HCT116 (cell line): ENCODE measurements around the gene GTPBP10. TPM values are rescaled to one million over a fixed set of nuclear protein-coding genes. Genes with fewer than 3 reads are reported as not detected.

ENCODE experiments used
- ATAC-seq: fragments of 200-7000 bp; cut with Tn5 transposase; 2 replicates; pipeline ENCODE4 v1.9.1; 2020; ENCODE audit warnings: mild to moderate bottlenecking, moderate library complexity
- BruUV-seq: library from RNA; stranded (reverse); fragments of 400-500 nt; replicated peaks from 2 replicates; lab custom pipeline; 2021; lab: Mats Ljungman, UMichigan
- CTCF ChIA-PET: fragments of 300-600 bp; sonication (Branson Sonifier 250); formaldehyde crosslinking; loops from one replicate; lab custom pipeline; 2021; ENCODE audit warnings: antibody characterized with exemption; lab: Charles Lee
- POLR2A ChIA-PET: fragments of 300-600, 350-600 bp; sonication (Branson Sonifier 250); formaldehyde crosslinking; loops from one replicate; lab custom pipeline; 2021; ENCODE audit warnings: antibody characterized with exemption; lab: Charles Lee
- RAD21 ChIA-PET, 2 experiments: fragments of 300-600 bp; sonication (Branson Sonifier 250); formaldehyde crosslinking; loops; one replicate each; lab custom pipeline; 2023; ENCODE audit warnings: low total read pairs in 2 of 2; ENCODE audit not compliant: uncharacterized antibody in 2 of 2, unreplicated experiment in 2 of 2, low non-redundant PET in 1 of 2; lab: Charles Lee
- DNase-seq: peaks from one replicate; pipeline ENCODE4 v3.0.0-alpha.2; 2010; ENCODE audit warnings: low read depth, low spot score
- H2AFZ ChIP-seq: fragments of 200-600 bp; shearing (Covaris generic), sonication (generic); 2 replicates; pipeline ENCODE4 v1.6.1; 2017; ENCODE audit warnings: low read depth, mixed run types, mixed read lengths, antibody characterized with exemption, low read length; ENCODE audit not compliant: poor library complexity, severe bottlenecking
- H3K27ac ChIP-seq: 2 replicates; pipeline ENCODE4 v1.5.1; 2012; ENCODE audit warnings: low read depth, low read length
- H3K27me3 ChIP-seq: fragments of 200-600 bp; sonication (generic); 2 replicates; pipeline ENCODE4 v1.6.1; 2016; ENCODE audit warnings: mixed run types, low read length, mixed read lengths; ENCODE audit not compliant: insufficient read depth
- H3K36me3 ChIP-seq, 2 experiments: fragments of 200-500 bp in 1 of 2; fragments of 200-600 bp in 1 of 2; sonication (Bioruptor generic) in 1 of 2; sonication (generic) in 1 of 2; 2 replicates each; pipeline versions ENCODE4 v1.5.1 to v1.6.1; 2014 to 2016; ENCODE audit warnings: low read length in 2 of 2, inconsistent platforms in 1 of 2, mixed read lengths in 1 of 2, mixed run types in 1 of 2; ENCODE audit not compliant: insufficient read depth in 2 of 2, control insufficient read depth in 1 of 2
- H3K4me1 ChIP-seq, 2 experiments: fragments of 200-600 bp in 1 of 2; sonication (generic) in 1 of 2; 2 replicates each; pipeline versions ENCODE4 v1.5.1 to v1.6.1; 2012 to 2017; ENCODE audit warnings: low read length in 2 of 2, inconsistent platforms in 1 of 2, mild to moderate bottlenecking in 1 of 2, mixed read lengths in 1 of 2, mixed run types in 1 of 2, moderate library complexity in 1 of 2; ENCODE audit not compliant: insufficient read depth in 2 of 2, control insufficient read depth in 1 of 2
- H3K4me2 ChIP-seq: fragments of 200-600 bp; sonication (generic); 2 replicates; pipeline ENCODE4 v1.6.1; 2017; ENCODE audit warnings: mixed run types, low read length, mixed read lengths
- H3K4me3 ChIP-seq, 2 experiments: fragments of 200-600 bp in 1 of 2; sonication (generic) in 1 of 2; replicated peaks in 1 of 2; 2 replicates each; pipeline ENCODE4 v1.5.1; 2011 to 2016; ENCODE audit warnings: low read length in 2 of 2, control low read depth in 1 of 2, low read depth in 1 of 2, mild to moderate bottlenecking in 1 of 2, mixed read lengths in 1 of 2, mixed run types in 1 of 2
- H3K79me2 ChIP-seq: fragments of 200-600 bp; sonication (generic); 2 replicates; pipeline ENCODE4 v1.6.1; 2017; ENCODE audit warnings: mild to moderate bottlenecking, mixed run types, low read length, moderate library complexity, mixed read lengths; ENCODE audit not compliant: insufficient read depth
- H3K9ac ChIP-seq: fragments of 200-600 bp; sonication (generic); 2 replicates; pipeline ENCODE4 v1.6.1; 2016; ENCODE audit warnings: low read length, mixed read lengths
- H3K9me2 ChIP-seq: fragments of 200-600 bp; sonication (generic), shearing (Covaris generic); 2 replicates; pipeline ENCODE4 v1.6.1; 2017; ENCODE audit warnings: mixed run types, mild to moderate bottlenecking, moderate library complexity; ENCODE audit not compliant: insufficient read depth
- H3K9me3 ChIP-seq, 2 experiments: fragments of 200-500 bp in 1 of 2; fragments of 200-600 bp in 1 of 2; sonication (Bioruptor generic) in 1 of 2; sonication (generic) in 1 of 2; 2 replicates each; pipeline ENCODE4 v1.6.1; 2014 to 2017; ENCODE audit warnings: low read length in 2 of 2, mixed read lengths in 2 of 2, inconsistent platforms in 1 of 2, low read depth in 1 of 2, mild to moderate bottlenecking in 1 of 2, mixed run types in 1 of 2, moderate library complexity in 1 of 2; ENCODE audit not compliant: control insufficient read depth in 1 of 2, insufficient read depth in 1 of 2
- H4K20me1 ChIP-seq: fragments of 200-600 bp; sonication (generic), shearing (Covaris generic); 2 replicates; pipeline ENCODE4 v1.6.1; 2017; ENCODE audit warnings: mixed run types, mild to moderate bottlenecking, moderate library complexity; ENCODE audit not compliant: insufficient read depth
- CBX3 ChIP-seq: IDR thresholded peaks from 2 replicates; pipeline ENCODE4 v1.6.1; 2012; ENCODE audit warnings: low read depth
- CEBPB ChIP-seq: IDR thresholded peaks from 2 replicates; pipeline ENCODE4 v1.6.1; 2012; ENCODE audit warnings: low read depth
- ELF1 ChIP-seq: IDR thresholded peaks from 2 replicates; pipeline ENCODE4 v1.6.1; 2012; ENCODE audit warnings: low read depth, borderline replicate concordance
- EZH2 ChIP-seq: fragments of 200-600 bp; sonication (generic); IDR thresholded peaks from 2 replicates; pipeline ENCODE4 v1.6.1; 2017; ENCODE audit warnings: antibody characterized with exemption, mixed run types
- FOSL1 ChIP-seq: IDR thresholded peaks from 2 replicates; pipeline ENCODE4 v1.6.1; 2012; ENCODE audit warnings: low read depth
- JUND ChIP-seq: IDR thresholded peaks from 2 replicates; pipeline ENCODE4 v1.6.1; 2012
- POLR2A ChIP-seq: IDR thresholded peaks from 2 replicates; pipeline ENCODE4 v1.7.0; 2011; ENCODE audit warnings: borderline replicate concordance; ENCODE audit not compliant: insufficient read depth, insufficient read length; ENCODE audit errors: extremely low read depth
- POLR2AphosphoS5 ChIP-seq: IDR thresholded peaks from 2 replicates; pipeline ENCODE4 v1.6.1; 2011; ENCODE audit warnings: mild to moderate bottlenecking, low read depth, low read length, moderate library complexity
- RAD21 ChIP-seq: IDR thresholded peaks from 2 replicates; pipeline ENCODE4 v1.6.1; 2012; ENCODE audit warnings: low read depth, mild to moderate bottlenecking
- SIN3A ChIP-seq: IDR thresholded peaks from 2 replicates; pipeline ENCODE4 v1.6.1; 2012; ENCODE audit warnings: low read depth
- SP1 ChIP-seq: IDR thresholded peaks from 2 replicates; pipeline ENCODE4 v1.6.1; 2012; ENCODE audit warnings: low read depth
- TCF7L2 ChIP-seq: IDR thresholded peaks from 2 replicates; pipeline ENCODE4 v1.7.0; 2011; ENCODE audit warnings: borderline replicate concordance, inconsistent platforms; ENCODE audit not compliant: insufficient read depth, insufficient read length; ENCODE audit errors: extremely low read depth
- ZFX ChIP-seq: fragments of 450-650 bp; IDR thresholded peaks from 2 replicates; pipeline ENCODE4 v1.6.1; 2017
- ZNF274 ChIP-seq: fragments of 200-500 bp; sonication (Bioruptor generic); IDR thresholded peaks from 2 replicates; pipeline ENCODE4 v1.6.1; 2014; ENCODE audit warnings: mild to moderate bottlenecking, low read depth, low read length, inconsistent platforms
- intact Hi-C: fragments of 100-400 bp; cut with micrococcal nuclease; formaldehyde crosslinking; loops from 2 replicates; pipeline ENCODE4 v1.10.0; 2022
- total RNA-seq: library from RNA; stranded (reverse); gene quantifications from one replicate; pipeline ENCODE4 v1.2.1, GENCODE V29; 2021; ENCODE audit not compliant: unreplicated experiment
- TF ChIP-seq, protein P1 (sequence below), 3 experiments: fragments of 200-600 bp in 1 of 3; sonication (generic) in 1 of 3; IDR thresholded peaks in 2 of 3; conservative IDR thresholded peaks in 1 of 3; 2 replicates each; pipeline ENCODE4 v1.5.1; 2012 to 2017; ENCODE audit warnings: low read depth in 2 of 3, low read length in 2 of 3, antibody characterized with exemption in 1 of 3, borderline replicate concordance in 1 of 3, control low read depth in 1 of 3, mild to moderate bottlenecking in 1 of 3, mixed read lengths in 1 of 3, mixed run types in 1 of 3, moderate library complexity in 1 of 3; ENCODE audit not compliant: insufficient read depth in 1 of 3
- TF ChIP-seq, protein P2 (sequence below): IDR thresholded peaks from 2 replicates; pipeline ENCODE4 v1.6.1; 2012
- TF ChIP-seq, protein P3 (sequence below): IDR thresholded peaks from 2 replicates; pipeline ENCODE4 v1.6.1; 2012

Gene GTPBP10
- total RNA-seq, 1 experiment from 2014 or later = 36.7 TPM

DNA sequence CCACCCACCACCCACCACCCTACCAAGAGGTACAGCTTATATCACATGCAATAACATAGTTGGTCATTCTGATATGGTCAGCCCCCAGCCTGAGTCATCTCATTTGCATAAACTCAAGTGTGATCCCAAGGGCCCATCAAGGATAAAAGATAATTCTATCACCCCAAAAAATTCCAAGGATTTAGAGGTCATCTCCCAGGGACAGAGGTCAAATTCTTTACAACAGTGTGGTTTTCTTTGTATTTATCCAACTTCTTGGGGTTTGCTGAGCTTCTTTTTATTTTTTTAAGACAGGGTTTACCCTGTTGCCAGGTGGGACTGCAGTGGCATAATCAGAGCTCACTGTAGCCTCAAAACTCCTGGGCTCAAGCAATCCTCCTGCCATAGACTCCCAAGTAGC lies 9.4 kb upstream of the GTPBP10 start (continued):
- TF ChIP-seq, protein P1, sequence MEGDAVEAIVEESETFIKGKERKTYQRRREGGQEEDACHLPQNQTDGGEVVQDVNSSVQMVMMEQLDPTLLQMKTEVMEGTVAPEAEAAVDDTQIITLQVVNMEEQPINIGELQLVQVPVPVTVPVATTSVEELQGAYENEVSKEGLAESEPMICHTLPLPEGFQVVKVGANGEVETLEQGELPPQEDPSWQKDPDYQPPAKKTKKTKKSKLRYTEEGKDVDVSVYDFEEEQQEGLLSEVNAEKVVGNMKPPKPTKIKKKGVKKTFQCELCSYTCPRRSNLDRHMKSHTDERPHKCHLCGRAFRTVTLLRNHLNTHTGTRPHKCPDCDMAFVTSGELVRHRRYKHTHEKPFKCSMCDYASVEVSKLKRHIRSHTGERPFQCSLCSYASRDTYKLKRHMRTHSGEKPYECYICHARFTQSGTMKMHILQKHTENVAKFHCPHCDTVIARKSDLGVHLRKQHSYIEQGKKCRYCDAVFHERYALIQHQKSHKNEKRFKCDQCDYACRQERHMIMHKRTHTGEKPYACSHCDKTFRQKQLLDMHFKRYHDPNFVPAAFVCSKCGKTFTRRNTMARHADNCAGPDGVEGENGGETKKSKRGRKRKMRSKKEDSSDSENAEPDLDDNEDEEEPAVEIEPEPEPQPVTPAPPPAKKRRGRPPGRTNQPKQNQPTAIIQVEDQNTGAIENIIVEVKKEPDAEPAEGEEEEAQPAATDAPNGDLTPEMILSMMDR (IDR thresholded peaks at IDR 0.05 in 2 of 3, conservative IDR thresholded peaks at IDR 0.05 in 1 of 3; ENCODE audit: borderline replicate concordance in 1 of 3, insufficient read depth in 1 of 3, low read depth in 2 of 3, low read length in 2 of 3) = no peak
- no peak for TF ChIP-seq EZH2
- TF ChIP-seq, protein P2, sequence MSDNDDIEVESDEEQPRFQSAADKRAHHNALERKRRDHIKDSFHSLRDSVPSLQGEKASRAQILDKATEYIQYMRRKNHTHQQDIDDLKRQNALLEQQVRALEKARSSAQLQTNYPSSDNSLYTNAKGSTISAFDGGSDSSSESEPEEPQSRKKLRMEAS = no peak
- TF ChIP-seq FOSL1 = no peak
- TF ChIP-seq, protein P3, sequence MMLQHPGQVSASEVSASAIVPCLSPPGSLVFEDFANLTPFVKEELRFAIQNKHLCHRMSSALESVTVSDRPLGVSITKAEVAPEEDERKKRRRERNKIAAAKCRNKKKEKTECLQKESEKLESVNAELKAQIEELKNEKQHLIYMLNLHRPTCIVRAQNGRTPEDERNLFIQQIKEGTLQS = no peak
- no peak for TF ChIP-seq ELF1
- no peak for TF ChIP-seq RAD21
- TF ChIP-seq POLR2A = no peak
- no peak for TF ChIP-seq SP1
- TF ChIP-seq POLR2AphosphoS5 = no peak
- no peak for TF ChIP-seq TCF7L2
- no peak for TF ChIP-seq JUND
- TF ChIP-seq CBX3 = no peak

DNA sequence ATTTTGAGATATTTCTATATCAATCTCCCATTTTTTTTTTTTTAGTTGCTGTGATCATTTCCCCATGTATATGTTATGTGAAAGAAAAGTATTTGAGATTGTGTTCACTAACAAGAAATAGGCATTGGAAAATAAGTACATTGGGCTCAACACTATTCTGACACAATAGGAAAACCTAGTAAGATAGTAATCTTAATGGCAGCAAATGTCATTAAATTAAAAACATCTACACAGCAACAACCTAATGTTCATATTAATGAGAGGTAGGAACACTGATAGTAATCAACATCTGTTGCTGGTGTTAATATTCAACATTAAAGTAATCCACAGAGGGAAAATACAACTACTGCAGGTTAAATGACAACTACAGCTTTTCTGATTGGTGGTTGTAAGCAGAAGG lies 1.5 kb upstream of the GTPBP10 start:
- POLR2A ChIA-PET = no interaction called here
- Histone ChIP-seq H3K4me1 (peaks cover 0 to 14% of the 10 kb centered on the region in 2 experiments; a peak in 2 of 4 replicates), H3K9me2 (no peaks in the 10 kb centered on the region), H3K27me3 (no peaks in the 10 kb centered on the region), H4K20me1 (no peaks in the 10 kb centered on the region), H3K9me3 (no peaks in the 10 kb centered on the region), H3K36me3 (no peaks in the 10 kb centered on the region), H3K4me3 (no peak overlapping the region), H3K9ac (no peak overlapping the region), H3K4me2 (no peak overlapping the region), H3K27ac (no peak overlapping the region), H2AFZ (peak overlapping the region; percentile 27), H3K79me2 (peaks cover 35% of the 10 kb centered on the region)
- BruUV-seq = no TSS peak
- RAD21 ChIA-PET = no interaction called here
- ATAC-seq (no peak), DNase-seq (no peak)
- intact Hi-C loops = no loop called here
- CTCF ChIA-PET = no interaction called here
- TF ChIP-seq ZFX = no peak
- TF ChIP-seq TCF7L2 = no peak
- no peak for TF ChIP-seq RAD21
- no peak for TF ChIP-seq POLR2AphosphoS5
- TF ChIP-seq POLR2A = no peak
- TF ChIP-seq, protein P3 = no peak
- TF ChIP-seq, protein P2 = no peak
- TF ChIP-seq, protein P1 (IDR thresholded peaks at IDR 0.05 in 2 of 3, conservative IDR thresholded peaks at IDR 0.05 in 1 of 3; ENCODE audit: borderline replicate concordance in 1 of 3, insufficient read depth in 1 of 3, low read depth in 2 of 3, low read length in 2 of 3) = no peak
- no peak for TF ChIP-seq ZNF274
- no peak for TF ChIP-seq ELF1
- no peak for TF ChIP-seq SIN3A
- TF ChIP-seq SP1 = no peak
- TF ChIP-seq CEBPB = no peak
